Myocyte (in vitro differentiated cells): Measurements from ENCODE around the gene TSC22D4. TPM values are rescaled to one million over a fixed set of nuclear protein-coding genes. Genes with fewer than 3 reads are reported as not detected.
"Not testable (repeated sequence)": the region's sequence is repeated elsewhere in the genome, so short reads cannot be mapped to it uniquely, and the experiment has no call there.

Source experiments
- DNase-seq: peaks from one replicate; pipeline ENCODE4 v3.0.0-alpha.2; 2012; ENCODE audit warnings: low read depth
- total RNA-seq: library from RNA; depleted of rRNA; stranded (reverse); fragments of >200 nt; gene quantifications from 2 replicates; pipeline ENCODE4 v1.2.3, GENCODE V29; 2014

Gene TSC22D4
- total RNA-seq, 1 donor from 2014 or later = 34.6 TPM

DNA sequence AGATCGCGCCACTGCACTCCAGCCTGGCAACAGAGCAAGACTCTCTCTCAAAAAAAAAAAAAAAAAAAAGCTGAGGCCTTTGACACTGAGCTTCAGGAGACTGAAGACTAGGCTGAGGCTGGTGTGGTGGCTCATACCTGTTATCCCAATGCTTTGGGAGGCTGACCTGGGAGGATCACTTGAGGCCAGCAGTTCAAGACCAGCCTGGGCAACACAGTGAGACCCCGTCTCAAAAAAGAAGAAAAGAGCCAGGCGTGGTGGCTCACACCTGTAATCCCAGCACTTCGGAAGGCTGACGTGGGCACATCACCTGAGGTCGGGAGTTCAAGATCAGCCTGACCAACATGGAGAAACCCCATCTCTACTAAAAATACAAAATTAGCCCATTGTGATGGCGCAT, 31.7 kb downstream of the TSC22D4 start:
- not testable (repeated sequence) for DNase-seq

DNA sequence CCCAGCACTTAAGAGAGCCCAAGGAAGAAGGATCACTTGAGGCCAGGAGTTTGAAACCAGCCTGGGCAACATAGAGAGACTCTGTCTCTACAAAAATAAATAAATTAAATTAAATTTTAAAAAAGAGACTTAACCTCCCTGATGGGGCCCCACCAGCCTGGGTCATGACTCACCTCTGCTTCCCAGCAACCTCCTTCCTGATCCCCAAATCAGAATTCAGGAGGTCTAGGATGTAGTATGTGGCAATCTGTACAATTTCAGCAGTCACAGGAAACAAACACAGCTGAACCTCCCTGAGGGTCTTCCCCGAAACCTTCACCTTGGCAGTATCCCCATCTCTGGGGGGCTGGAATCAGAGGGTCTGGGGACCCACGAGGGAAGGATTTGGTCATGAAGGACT, 33.0 kb downstream of the TSC22D4 start:
- DNase-seq = no peak

DNA sequence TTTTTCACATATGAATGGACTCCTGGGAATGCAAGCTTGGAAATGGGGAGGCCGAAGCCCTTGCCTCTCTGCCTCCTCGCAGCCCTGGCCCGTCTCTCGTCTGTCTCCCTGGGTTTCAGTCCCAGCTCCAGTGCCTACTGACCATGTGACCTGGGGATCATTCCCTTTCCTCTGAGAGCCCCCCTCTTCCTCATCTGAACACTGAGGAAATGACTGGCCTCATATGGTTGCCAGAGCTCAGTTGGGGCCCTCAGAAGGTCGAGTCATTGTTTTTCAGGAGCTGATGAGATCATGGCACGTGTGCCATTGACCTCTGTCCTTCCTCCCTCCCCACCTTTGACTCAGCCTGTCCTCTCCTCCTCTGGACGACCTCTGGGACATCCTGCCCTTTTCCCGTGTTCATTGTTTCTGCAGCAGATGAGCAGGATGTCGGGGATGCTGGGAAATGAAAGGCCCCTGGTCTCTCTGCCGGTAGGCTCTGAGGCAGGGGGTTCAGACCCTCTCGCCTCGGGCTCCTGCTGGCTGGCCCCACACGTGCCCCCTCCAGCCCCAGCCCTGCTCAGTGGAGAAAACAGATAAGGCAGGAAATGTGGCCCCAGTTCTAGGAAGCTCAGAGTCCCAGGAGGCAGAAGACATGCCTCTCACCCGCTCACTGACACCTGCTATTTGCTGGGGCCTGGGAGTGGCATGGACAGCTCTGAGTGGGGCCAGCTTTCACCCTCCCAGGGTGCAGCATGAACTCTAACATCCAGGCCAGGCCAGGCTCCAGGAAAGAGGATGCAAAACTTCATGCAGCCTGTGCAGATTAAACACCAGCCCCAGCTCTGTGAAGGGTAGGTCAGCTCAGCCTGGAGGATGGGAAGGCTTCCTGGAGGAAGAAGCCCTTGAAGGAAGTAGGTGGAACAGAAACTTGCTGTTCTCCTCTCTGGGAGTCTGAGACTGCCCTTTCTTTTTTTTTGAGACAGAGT, 34.4 kb downstream of the TSC22D4 start:
- no peak for DNase-seq

DNA sequence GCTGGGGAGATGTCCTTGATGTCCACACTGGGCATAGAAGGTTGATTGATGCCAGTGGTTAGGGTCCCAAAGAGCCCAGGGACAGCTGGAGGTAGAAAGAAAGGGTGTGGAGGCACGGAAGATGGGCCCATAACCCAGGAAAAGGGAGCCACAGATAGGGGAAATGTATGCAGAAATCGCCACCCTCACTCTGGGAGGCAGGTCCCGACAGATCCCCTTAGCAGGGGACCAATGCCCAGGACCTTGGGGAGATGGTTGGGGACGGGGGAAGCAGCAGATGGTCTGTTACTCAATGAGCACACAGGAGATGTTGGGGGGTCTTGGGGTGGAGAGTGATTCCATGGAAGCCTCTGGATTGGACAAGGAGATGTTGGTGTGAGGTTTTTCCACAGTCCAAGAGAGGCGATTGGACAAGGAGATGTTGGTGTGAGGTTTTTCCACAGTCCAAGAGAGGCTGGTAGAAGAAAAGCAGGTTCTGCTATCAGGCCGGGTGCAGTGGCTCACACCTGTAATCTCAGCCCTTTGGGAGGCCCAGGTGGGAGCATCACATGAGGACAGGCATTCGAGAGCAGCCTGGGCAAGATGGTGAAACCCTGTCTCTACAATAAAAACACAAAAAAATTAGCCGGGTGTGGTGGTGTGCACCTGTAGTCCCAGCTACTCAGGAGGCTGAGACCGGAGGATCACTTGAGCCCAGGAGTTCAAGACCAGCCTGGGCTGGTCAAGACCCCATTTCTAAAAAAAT, 35.7 kb downstream of the TSC22D4 start:
- DNase-seq = no peak

DNA sequence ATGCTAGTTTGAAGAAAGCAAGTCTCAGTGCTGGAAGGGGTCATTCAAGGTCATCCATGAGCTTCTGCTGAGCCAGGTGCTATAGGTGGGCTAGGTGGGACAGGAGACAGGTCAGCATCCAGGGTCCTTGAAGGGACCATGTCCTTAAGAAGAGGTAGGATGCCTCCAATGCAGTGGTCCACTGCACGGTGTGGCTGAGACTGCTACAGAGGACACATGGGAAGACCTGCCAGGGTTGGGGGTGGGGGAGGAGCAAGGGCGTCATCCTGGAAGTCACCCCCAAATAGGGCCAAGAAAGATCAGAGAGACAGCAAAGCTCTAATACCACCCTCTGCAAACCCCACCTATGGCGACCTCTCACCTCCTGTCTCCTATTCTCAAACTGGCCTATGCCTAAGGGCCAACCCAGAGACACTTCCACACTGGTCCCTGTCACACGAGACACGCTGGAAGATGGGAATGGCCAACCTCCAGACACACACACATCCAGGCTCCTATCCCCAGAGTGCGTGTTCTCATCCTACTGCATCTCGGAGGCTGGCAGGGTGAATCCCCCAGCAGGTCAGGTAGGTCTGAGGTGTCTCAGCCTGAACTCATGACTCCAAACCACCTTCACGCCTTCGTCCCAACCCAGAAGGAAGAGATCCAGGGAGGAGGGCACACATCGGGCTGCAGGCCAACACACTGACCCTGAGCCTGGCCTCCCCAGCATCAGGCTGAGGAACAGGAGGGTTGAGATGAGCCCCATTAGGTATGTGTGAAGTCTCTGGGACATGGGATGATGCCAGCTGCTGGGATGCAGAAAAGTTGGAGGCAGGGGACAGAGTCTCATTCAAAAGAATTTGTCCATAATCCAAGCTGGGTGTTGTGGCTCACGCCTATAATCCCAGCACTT, 37.1 kb downstream of the TSC22D4 start:
- no peak for DNase-seq

DNA sequence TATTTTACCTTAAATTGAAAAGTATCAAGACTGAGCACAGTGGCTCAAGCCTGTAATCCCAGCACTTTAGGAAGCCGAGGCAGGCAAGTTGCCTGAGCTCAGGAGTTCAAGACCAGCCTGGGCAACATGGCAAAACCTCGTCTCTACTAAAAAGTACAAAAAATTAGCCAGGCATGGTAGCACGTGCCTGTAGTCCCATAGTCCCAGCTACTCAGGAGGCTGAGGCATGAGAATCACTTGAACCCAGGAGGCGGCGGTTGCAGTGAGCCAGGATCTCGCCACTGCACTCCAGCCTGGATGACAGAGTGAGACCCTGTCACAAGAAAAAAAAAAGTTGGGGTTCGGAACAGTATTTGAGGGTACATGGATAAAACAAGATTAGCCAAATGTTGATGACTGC, 39.8 kb downstream of the TSC22D4 start:
- not testable (repeated sequence) for DNase-seq

DNA sequence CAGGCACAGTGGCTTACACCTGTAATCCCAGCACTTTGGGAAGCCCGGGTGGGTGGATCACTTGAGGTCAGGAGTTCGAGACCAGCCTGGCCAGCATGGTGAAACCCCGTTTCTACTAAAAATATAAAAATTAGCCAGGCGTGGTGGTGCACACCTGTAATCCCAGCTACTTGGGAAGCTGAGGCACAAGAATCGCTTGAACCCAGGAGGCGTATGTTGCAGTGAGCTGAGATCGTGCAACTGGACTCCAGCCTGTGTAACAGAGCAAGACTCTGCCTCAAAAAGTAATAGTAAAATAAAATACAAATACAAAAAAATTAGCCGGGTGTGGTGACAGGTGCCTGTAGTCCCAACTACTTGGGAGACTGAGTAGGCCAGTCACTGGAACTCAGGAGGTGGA, 40.3 kb downstream of the TSC22D4 start:
- DNase-seq = not testable (repeated sequence)

DNA sequence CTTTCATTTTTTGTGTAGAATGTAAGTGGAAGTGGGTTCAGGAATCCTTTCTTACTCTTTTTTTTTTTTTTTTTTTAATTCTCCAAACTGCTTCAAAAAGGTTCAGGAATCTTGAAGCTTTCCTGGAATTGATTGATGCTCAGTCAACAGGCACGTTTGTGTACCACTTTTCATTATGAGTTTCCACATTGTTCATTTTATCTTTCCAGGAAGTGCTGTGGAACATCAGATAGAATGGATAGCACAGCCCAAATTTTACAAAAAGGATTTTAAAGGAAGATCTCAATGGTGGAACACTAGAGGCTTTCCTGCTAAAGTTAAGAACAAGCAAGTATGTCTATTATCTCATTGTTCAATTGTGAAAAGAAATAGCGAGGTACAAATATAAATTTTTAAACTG, 40.8 kb downstream of the TSC22D4 start:
- no peak for DNase-seq

DNA sequence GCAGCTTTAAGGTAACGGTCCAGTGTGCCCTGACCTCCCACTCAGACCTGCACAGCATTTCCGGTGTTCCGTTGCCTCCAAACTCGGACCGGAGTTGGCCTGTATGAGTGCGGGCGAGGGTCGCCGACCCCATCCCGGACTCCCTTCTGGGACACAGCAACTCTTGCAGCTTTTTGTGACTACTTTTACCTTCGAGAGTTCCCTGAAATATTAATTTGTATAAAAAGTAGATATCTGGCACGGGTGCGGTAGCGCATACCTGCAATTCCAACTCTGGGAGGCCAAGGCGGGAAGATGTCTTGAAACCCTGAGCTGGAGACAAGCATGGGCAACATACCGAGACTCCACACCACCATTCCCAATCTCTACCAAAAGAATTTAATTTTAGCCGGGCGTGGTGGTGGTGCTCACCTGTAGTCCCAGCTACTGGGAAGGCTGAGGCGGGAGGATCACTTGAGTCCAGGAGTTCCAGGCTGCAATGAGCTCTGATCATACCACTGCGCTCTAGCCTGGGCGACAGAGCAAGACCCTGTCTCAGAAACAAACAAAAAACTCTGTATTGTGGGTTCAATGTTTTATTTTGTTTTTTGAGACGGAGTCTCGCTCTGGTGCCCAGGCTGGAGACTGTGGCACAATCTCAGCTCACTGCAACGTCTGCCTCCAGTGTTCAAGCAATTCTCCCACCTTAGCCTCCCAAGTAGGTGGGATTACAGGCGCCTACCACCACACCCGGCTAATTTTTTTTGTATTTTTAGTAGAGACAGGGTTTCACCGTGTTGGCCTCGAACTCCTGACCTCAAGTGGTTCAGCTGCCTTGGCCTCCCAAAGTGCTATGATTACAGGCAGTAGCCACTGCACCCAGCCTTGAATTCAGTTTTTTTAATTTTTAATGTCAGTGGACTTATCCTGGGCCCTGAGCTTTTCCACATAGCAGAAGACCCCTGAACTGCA, 41.6 kb downstream of the TSC22D4 start:
- DNase-seq = no peak

DNA sequence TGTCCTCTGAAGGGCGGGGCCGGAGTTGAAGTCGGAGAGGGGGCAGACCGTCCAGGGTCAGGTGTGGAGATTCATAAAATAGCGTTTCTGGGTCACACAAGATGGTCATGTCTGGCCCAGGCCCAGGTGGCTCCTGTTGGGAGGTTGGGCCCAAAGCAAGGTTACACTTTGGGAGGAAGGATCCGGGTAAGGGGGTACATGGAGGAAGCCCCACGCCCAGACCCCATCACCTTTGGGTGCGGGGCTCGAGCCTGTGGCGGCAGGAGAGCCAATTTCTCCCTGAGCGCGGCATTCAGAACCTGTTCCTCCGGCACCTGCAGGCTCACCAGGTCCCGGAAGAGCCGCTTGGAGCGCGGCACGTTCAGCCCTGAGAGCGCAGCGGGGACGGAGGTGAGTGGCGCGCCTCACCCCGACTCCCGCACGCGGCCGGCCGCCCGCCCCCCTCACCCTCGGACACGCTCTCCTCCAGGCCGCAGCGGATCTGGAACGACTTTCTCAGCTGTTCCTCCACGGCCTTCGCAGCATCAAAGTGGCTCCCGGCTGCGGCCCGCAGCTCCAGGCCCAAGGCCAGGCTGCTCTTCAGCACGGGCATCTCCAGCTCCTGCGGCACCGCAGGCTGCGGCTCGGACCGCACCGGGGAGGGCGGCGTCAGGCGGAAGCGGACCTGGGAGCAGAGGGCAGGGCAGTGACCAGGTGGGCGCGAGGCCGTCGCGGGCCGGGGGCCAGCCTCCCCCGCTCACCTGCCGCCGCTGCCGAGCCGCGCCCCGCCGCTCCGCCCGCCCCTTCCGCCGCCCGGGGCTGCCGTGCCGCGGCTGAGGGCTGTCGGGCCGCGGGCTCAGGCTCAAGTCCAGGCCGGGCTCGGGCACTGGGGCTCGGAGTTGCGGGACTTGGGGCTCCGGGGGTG, 43.4 kb downstream of the TSC22D4 start:
- DNase-seq = peak; percentile 66

DNA sequence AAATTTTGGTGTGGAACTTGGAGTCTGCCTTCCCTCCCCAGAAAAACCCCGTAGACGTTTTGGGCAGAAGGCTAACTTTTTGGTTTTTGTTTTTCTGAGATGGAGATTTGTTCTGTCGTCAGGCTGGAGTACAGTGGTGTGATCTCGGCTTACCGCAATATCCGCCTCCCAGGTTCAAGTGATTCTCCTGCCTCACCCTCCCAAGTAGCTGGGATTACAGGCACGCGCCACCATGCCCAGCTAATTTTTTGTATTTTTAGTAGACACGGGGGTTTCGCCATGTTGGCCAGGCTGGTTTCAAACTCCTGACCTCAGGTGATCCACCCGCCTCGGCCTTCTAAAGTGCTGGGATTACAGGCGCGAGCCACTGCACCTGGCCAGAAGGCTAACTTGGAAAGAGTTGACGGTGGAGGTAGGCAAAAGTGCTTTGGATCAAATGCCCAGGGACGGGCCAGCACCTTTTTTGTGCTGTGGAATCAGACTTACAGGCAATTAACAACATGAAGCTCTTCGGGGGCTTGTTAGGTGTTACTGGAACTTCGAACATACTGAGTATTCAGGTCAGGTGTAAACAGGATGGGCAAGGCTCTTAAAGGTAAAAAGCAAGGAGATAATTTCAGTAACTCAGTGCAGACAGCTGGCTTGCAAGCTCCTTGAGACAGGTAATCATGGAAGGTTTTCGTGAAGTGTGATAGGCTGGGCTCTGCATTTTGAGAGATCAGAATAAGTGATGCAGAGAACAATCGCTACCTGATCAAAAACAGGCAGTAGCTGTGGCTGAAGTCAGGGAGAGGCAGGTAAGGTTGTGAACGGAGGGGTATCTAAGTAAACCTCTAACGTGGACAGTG, 44.5 kb downstream of the TSC22D4 start:
- no peak for DNase-seq

DNA sequence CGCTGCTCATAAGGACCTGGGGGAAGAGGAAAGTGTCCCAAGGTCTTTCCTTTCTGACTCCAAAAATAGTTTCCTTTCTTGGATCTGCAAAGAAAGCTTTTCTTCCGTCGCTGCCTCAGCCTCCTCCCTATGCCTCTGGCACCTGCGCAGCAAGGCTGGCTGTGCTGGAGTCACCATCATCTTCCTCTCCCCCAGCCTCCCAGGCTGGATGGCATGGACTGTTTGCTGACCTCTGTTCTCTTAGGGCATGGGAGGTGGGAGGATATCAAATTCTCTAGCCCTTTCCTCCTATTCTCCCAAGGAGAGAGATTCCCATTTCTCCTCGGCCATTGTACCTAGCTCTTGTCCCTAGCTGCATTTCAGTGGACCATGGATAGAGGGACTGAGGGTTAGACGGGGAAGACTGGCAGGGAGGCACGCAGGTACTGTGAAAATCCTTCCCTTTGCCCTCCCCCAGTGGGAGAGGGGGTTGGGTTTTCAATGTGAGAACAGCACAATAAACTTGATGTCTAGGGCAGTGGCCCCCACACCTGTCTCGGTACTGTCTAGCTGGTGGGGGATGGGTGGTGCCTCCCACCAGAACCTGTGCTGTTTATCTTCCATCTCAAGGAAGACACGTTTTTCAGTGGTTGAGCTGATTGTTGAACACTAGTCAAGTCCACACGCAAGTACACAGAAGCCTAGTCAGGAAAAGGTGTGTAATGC, 45.3 kb downstream of the TSC22D4 start:
- no peak for DNase-seq

DNA sequence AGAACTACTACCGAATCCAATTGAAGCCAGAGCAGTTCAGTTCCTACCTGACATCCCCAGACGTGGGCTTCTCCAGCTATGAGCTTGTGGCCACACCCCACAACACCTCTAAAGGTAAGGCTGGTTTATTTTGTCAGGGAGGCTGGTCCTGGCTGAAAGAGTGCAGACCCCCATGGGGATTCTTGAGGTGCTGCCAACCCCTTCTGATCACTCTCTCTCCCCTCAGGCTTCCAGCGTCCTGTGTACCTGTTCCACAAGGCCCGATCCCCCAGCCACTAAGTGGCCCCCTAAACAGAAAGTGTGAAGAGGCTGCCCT, 45.8 kb downstream of the TSC22D4 start:
- DNase-seq = no peak

DNA sequence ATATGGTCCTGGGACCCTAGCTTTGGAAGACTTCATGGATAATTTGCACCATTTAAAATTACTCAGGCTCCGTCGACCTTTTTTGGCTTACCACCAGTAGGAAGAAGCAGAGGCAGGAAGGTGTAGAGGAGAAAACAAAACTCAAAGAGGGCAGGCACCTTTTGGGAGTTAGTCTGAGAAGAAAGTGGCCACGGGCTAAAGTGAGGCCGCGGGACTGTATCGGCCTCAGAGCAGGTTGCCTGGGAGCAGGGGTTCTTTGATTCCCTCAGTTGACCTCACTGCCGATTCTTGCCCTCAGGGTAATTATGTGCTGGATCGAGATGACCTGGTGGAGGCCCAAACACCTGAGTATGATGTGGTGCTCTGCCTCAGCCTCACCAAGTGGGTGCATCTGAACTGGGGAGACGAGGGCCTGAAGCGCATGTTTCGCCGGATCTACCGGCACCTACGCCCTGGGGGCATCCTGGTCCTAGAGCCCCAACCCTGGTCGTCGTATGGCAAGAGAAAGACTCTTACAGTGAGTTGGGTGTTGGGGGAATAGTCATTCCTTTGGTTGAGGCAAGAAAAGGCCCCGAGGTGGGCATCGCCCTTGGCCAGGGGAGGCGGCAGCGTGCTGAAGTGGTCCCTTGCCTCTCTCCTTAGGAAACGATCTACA, 46.3 kb downstream of the TSC22D4 start:
- no peak for DNase-seq

DNA sequence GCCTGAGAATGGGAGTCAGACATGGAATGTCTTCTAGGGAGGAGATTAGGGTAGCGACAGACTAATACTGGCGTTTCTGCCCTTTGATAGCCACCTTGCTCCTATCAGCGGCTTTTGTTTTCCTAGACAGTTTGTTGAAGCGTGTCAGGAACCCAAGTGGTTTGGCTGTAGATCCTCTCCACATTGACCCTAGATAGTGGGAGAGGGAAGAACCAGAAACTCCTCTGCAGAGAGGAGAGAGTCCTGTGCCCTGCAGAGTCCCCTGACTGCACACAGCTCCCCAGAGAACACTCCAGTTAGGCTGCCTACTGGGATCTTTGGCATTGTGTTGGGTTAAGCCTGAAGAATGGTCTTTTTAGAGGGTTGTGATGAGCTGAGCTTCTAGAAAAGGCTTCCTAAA, 47.0 kb downstream of the TSC22D4 start:
- DNase-seq = no peak

DNA sequence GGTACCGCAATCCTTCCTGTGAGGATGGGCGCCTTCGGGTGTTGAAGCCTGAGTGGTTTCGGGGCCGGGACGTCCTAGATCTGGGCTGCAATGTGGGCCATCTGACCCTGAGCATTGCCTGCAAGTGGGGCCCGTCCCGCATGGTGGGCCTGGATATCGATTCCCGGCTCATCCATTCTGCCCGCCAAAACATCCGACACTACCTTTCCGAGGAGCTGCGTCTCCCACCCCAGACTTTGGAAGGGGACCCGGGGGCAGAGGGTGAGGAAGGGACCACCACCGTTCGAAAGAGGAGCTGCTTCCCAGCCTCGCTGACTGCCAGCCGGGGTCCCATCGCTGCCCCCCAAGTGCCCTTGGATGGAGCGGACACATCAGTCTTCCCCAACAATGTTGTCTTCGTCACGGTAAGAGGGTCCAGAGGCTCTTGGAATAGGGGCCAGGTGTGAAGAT, 47.7 kb downstream of the TSC22D4 start:
- no peak for DNase-seq
